ENCODE data around the gene HDAC9. TPM values are rescaled to one million over a fixed set of nuclear protein-coding genes. Genes with fewer than 3 reads are reported as not detected.

Gene HDAC9
- total and polyA plus RNA-seq, 2 of the 13 experiments (the other 11 are each of a cell fraction or from before 2014, with no cell fraction given), result 0.05 to 0.07 TPM

- no peak overlapping the region for H2AFZ ChIP-seq (ENCODE audit: low read length)
- no peak for TF ChIP-seq DMAP1 (CRISPR knock-in tag; IDR thresholded peaks at IDR 0.05)
- TF ChIP-seq GABPA (IDR thresholded peaks at IDR 0.05; ENCODE audit: low read depth, low read length), result no peak
- no peak for TF ChIP-seq GABPA (CRISPR knock-in tag; IDR thresholded peaks at IDR 0.05; ENCODE audit: low read depth)
- TF ChIP-seq KLF9 (CRISPR knock-in tag; IDR thresholded peaks at IDR 0.05; ENCODE audit: low read depth), result no peak
- no peak for TF ChIP-seq JUND (CRISPR knock-in tag; IDR thresholded peaks at IDR 0.05)
- no peak for TF ChIP-seq ZNF709 (CRISPR knock-in tag; IDR thresholded peaks at IDR 0.05)
- no peak for TF ChIP-seq NFYB (CRISPR knock-in tag; IDR thresholded peaks at IDR 0.05)
- TF ChIP-seq ZNF850 (CRISPR knock-in tag; conservative IDR thresholded peaks at IDR 0.05), result no peak
- TF ChIP-seq PCBP1 (IDR thresholded peaks at IDR 0.05; ENCODE audit: borderline replicate concordance, low read depth, low read length), result no peak
- TF ChIP-seq POLR2AphosphoS2 (IDR thresholded peaks at IDR 0.05; ENCODE audit: low read depth, low read length), result no peak
- no peak for TF ChIP-seq NFE2L1 (CRISPR knock-in tag; IDR thresholded peaks at IDR 0.05; ENCODE audit: borderline replicate concordance)
- 3% methylated on average over 10 of the region's 10 CpGs for WGBS (ENCODE audit: low lambda C conversion rate)
- H3K27ac ChIP-seq (ENCODE audit: extremely low read length, insufficient read depth, low read length), result no peak overlapping the region
- H3K4me3 ChIP-seq (replicated peaks in 1 of 3; ENCODE audit: insufficient read depth in 1 of 3, low read depth in 2 of 3, low read length in 3 of 3), result no peak overlapping the region
- no peak overlapping the region for H3K9ac ChIP-seq (ENCODE audit: insufficient read depth, low read depth, low read length)
- no peak overlapping the region for H3K4me2 ChIP-seq (ENCODE audit: low read depth, low read length)
- ChIA-PET POLR2A (no interaction called here), CTCF (ENCODE audit: low intra/inter-chr PET ratio, low total read pairs) (no interaction called here)
- BruUV-seq (replicated peaks), result no TSS peak
- in situ Hi-C loops (cut with HindIII; ENCODE audit: extremely low pct_ligation_motif_present, low pct_unique_long_range_greater_than_20kb) (no loop called here), intact Hi-C loops (cut with micrococcal nuclease; ENCODE audit: unreplicated experiment) (no loop called here)
- ATAC-seq (no peak), DNase-seq (ENCODE audit: low spot score) (peak; percentile 12), FAIRE-seq (no peak)
- no peaks in the 10 kb centered on the region for H4K20me1 ChIP-seq (ENCODE audit: insufficient read depth, low read length)
- H3K79me2 ChIP-seq (ENCODE audit: insufficient read depth, low read length), result no peaks in the 10 kb centered on the region
- no peaks in the 10 kb centered on the region for H3K4me1 ChIP-seq (ENCODE audit: insufficient read depth, low read length)
- no peaks in the 10 kb centered on the region for H3K36me3 ChIP-seq (replicated peaks in 1 of 2; ENCODE audit: control insufficient read depth in 1 of 2, insufficient read depth in 2 of 2, low read length in 2 of 2)
- H3K27me3 ChIP-seq (ENCODE audit: control insufficient read depth in 1 of 2, insufficient read depth in 2 of 2, low read length in 2 of 2), result no peaks in the 10 kb centered on the region
- H3K9me3 ChIP-seq (ENCODE audit: low read length), result no peaks in the 10 kb centered on the region
Observed at GRCh38 chr7:18508443-18509427, 13.2 kb downstream of the HDAC9 start.
